HEK293T (cell line): ENCODE data around the gene DLX5.

Experiments
- BHLHE40 ChIP-seq: fragments of 450-650 bp; IDR thresholded peaks from 2 replicates; pipeline ENCODE4 v1.6.1; 2016; ENCODE audit warnings: mild to moderate bottlenecking, moderate library complexity, borderline replicate concordance
- ELF4 ChIP-seq: fragments of 450-650 bp; IDR thresholded peaks from 2 replicates; pipeline ENCODE4 v1.6.1; 2017; ENCODE audit warnings: antibody characterized with exemption
- FOXA1 ChIP-seq: fragments of 450-650 bp; IDR thresholded peaks from 2 replicates; pipeline ENCODE4 v1.6.1; 2016; ENCODE audit warnings: mild to moderate bottlenecking
- HDGF ChIP-seq: fragments of 450-650 bp; IDR thresholded peaks from 2 replicates; pipeline ENCODE4 v1.6.1; 2017; ENCODE audit warnings: antibody characterized with exemption, borderline replicate concordance
- LEF1 ChIP-seq: fragments of 450-650 bp; IDR thresholded peaks from 2 replicates; pipeline ENCODE4 v1.6.1; 2017; ENCODE audit warnings: mild to moderate bottlenecking, borderline replicate concordance
- NFRKB ChIP-seq: fragments of 450-650 bp; IDR thresholded peaks from 2 replicates; pipeline ENCODE4 v1.6.1; 2016; ENCODE audit warnings: mild to moderate bottlenecking, moderate library complexity
- SUZ12 ChIP-seq: fragments of 450-650 bp; IDR thresholded peaks from 2 replicates; pipeline ENCODE4 v1.6.1; 2016; ENCODE audit warnings: mild to moderate bottlenecking
- ZNF384 ChIP-seq: fragments of 450-650 bp; IDR thresholded peaks from 2 replicates; pipeline ENCODE4 v1.6.1; 2016

DNA sequence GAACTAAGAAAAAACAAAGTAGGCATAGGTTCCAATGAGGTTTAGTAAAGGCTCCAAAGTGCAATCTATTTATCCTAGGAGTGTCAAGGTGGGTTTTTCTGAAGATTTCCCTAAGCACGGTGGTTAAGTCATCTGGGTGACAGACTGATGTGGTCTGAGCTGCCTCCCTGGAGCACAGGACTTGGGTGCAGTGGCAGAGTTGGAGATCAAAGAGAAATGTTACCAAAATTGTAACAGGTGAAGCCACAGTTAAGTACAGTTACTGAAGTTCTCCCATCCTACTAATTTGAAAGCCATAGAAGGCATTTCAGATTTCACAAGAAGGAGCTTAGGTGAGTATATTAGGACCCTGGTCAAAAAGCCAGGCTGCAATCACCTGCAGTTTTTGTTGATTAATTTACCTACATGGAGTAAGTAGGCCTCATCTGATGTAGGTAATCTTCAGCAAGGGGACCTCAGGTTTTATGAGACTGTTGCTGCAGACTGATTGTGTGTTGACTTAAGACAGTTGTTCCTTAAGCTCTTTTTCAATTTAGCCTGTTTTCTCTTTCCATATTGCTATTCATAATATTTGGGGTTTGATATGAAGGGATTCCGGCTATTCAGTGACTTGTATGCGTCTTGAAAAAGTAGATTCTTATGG is 16.2 kb downstream of the DLX5 start:
- TF ChIP-seq ELF4, result no peak
- TF ChIP-seq HDGF, result no peak
- TF ChIP-seq NFRKB, result no peak
- TF ChIP-seq FOXA1, result no peak
- no peak for TF ChIP-seq LEF1
- TF ChIP-seq BHLHE40, result no peak
- no peak for TF ChIP-seq SUZ12
- TF ChIP-seq ZNF384, result no peak
